ENCODE measurements around the gene BHMT2.

DNA sequence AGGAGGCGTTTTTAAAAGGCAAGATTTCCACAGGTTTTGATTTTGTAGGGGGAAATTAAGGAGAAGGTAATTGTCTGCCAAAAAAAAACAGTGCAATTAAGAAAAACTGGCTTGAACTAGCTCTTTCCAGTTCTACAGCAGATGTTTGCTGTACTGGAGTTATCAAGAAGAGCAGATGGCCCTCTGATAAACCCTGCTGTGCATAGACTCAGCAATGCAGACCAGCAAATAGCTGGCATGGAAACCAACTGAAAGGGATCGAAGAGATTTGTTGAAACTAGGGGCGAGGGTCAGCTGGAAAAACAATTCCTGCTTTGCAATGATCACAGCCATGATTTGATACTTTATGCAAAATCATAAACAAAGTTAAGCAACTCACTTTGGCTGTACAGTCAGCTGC, 24.2 kb downstream of the BHMT2 start:
- TF ChIP-seq CTCF (IDR thresholded peaks at IDR 0.05) (no peak), POLR2A (IDR thresholded peaks at IDR 0.05) (no peak)

All from Peyer's patch (tissue), 4 donors.